ENCODE data around the gene HOXC9.

- TF ChIP-seq, protein P1, sequence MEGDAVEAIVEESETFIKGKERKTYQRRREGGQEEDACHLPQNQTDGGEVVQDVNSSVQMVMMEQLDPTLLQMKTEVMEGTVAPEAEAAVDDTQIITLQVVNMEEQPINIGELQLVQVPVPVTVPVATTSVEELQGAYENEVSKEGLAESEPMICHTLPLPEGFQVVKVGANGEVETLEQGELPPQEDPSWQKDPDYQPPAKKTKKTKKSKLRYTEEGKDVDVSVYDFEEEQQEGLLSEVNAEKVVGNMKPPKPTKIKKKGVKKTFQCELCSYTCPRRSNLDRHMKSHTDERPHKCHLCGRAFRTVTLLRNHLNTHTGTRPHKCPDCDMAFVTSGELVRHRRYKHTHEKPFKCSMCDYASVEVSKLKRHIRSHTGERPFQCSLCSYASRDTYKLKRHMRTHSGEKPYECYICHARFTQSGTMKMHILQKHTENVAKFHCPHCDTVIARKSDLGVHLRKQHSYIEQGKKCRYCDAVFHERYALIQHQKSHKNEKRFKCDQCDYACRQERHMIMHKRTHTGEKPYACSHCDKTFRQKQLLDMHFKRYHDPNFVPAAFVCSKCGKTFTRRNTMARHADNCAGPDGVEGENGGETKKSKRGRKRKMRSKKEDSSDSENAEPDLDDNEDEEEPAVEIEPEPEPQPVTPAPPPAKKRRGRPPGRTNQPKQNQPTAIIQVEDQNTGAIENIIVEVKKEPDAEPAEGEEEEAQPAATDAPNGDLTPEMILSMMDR (IDR thresholded peaks at IDR 0.05) = peak; percentile 94
- TF ChIP-seq RAD21 (IDR thresholded peaks at IDR 0.05; ENCODE audit: low read length) (peak; percentile 99), POLR2AphosphoS5 (IDR thresholded peaks at IDR 0.05; ENCODE audit: low read depth, low read length) (no peak), EZH2phosphoT487 (IDR thresholded peaks at IDR 0.05; ENCODE audit: borderline replicate concordance, low read depth) (no peak), USF1 (IDR thresholded peaks at IDR 0.05; ENCODE audit: borderline replicate concordance, low read depth) (peak; percentile 90), SMC3 (IDR thresholded peaks at IDR 0.05; ENCODE audit: low read depth, low read length) (peak; percentile 98), REST (IDR thresholded peaks at IDR 0.05; ENCODE audit: low read depth, low read length) (no peak), RXRA (IDR thresholded peaks at IDR 0.05; ENCODE audit: borderline replicate concordance, low read depth) (no peak), EP300 (IDR thresholded peaks at IDR 0.05; ENCODE audit: borderline replicate concordance in 1 of 2, low read depth in 1 of 2, low read length in 1 of 2) (0 out of 4 replicates have a peak, but pooled peaks of 1 of the 2 experiments have one; percentile 32), MXI1 (IDR thresholded peaks at IDR 0.05; ENCODE audit: low read depth, low read length) (peak; percentile 49; the same call in 1 of the 2 replicates), ELF1 (IDR thresholded peaks at IDR 0.05) (no peak), TAF1 (IDR thresholded peaks at IDR 0.05; ENCODE audit: borderline replicate concordance, low read depth, low read length) (peak; percentile 38; the same call in 1 of the 2 replicates), FOXM1 (IDR thresholded peaks at IDR 0.05; ENCODE audit: low read depth) (no peak), SIN3A (IDR thresholded peaks at IDR 0.05; ENCODE audit: borderline replicate concordance, low read depth, low read length) (peak; percentile 60; the same call in 1 of the 2 replicates)
Measured at GRCh38 chr12:54032627-54033100, 32.7 kb downstream of the HOXC9 start, which contains the start of gene HOXC5.

Measured in SK-N-SH (cell line).